PFSK-1 (cell line): ENCODE results near the gene CSPG4.

ENCODE experiments used
- POLR2AphosphoS5 ChIP-seq: IDR thresholded peaks from 2 replicates; pipeline ENCODE4 v1.6.1; 2012; ENCODE audit warnings: low read depth, mild to moderate bottlenecking, control low read depth, low read length, moderate library complexity
- SIN3A ChIP-seq: IDR thresholded peaks from 2 replicates; pipeline ENCODE4 v1.6.1; 2012; ENCODE audit warnings: mild to moderate bottlenecking, low read length, moderate library complexity, borderline replicate concordance; ENCODE audit not compliant: insufficient read depth
- TAF1 ChIP-seq: IDR thresholded peaks from 2 replicates; pipeline ENCODE4 v1.6.1; 2012; ENCODE audit warnings: low read length, control low read depth, borderline replicate concordance; ENCODE audit not compliant: insufficient read depth
- TF ChIP-seq, protein P1 (sequence below), 2 experiments: IDR thresholded peaks; 2 replicates each; pipeline versions ENCODE4 v1.6.1 to v1.8.0; 2011 to 2012; ENCODE audit warnings: low read depth in 2 of 2, low read length in 2 of 2, control low read depth in 1 of 2, inconsistent platforms in 1 of 2, mild to moderate bottlenecking in 1 of 2, moderate library complexity in 1 of 2; ENCODE audit not compliant: insufficient read depth in 1 of 2

DNA sequence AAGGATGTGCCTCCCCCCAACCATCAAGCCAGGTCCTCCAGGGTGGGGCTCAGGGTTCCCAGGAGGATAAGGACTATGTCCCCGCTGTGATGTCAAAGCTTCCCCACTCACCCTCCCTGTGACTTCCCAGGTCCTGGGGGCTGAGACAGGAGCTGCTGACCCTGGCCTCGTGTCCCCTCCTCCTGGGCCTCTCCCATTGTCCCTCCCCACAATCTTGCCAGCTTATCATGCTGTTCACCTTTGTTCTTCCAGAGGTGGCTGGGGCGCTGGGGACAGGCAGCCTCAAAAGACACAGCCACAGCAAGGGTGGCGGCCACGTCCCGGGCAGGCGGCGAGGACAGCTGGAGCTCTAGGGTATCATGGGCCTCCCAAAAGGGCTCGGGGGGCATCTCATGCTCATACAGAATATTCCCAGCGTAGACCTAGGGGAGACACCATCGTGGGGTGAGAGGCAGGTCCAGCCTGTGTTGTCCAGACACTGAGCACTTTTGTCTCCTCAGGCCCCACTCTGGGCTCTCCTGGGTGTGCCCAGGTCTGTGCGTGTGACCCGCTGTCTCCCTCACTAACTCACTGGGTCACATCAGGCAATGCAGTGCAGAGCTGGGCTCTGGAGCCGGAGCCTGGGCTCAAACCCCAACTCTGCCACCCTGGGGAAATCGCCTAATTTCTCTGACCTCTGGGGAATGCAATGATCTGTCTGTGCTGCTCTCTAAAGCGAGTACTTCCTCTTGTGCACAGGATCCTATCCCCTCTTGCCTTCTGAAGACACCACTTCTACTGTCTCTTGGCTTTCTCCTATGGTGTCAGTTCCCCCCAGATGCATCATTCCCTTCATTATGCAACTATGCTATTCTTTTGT lies 35.0 kb downstream of the CSPG4 start:
- no peak for TF ChIP-seq POLR2AphosphoS5
- TF ChIP-seq, protein P1, sequence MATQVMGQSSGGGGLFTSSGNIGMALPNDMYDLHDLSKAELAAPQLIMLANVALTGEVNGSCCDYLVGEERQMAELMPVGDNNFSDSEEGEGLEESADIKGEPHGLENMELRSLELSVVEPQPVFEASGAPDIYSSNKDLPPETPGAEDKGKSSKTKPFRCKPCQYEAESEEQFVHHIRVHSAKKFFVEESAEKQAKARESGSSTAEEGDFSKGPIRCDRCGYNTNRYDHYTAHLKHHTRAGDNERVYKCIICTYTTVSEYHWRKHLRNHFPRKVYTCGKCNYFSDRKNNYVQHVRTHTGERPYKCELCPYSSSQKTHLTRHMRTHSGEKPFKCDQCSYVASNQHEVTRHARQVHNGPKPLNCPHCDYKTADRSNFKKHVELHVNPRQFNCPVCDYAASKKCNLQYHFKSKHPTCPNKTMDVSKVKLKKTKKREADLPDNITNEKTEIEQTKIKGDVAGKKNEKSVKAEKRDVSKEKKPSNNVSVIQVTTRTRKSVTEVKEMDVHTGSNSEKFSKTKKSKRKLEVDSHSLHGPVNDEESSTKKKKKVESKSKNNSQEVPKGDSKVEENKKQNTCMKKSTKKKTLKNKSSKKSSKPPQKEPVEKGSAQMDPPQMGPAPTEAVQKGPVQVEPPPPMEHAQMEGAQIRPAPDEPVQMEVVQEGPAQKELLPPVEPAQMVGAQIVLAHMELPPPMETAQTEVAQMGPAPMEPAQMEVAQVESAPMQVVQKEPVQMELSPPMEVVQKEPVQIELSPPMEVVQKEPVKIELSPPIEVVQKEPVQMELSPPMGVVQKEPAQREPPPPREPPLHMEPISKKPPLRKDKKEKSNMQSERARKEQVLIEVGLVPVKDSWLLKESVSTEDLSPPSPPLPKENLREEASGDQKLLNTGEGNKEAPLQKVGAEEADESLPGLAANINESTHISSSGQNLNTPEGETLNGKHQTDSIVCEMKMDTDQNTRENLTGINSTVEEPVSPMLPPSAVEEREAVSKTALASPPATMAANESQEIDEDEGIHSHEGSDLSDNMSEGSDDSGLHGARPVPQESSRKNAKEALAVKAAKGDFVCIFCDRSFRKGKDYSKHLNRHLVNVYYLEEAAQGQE (IDR thresholded peaks at IDR 0.05; ENCODE audit: insufficient read depth in 1 of 2, low read depth in 2 of 2, low read length in 2 of 2) = no peak
- TF ChIP-seq SIN3A = no peak
- TF ChIP-seq TAF1 = no peak
